ENCODE data around the gene CFAP20. TPM values are rescaled to one million over a fixed set of nuclear protein-coding genes. Genes with fewer than 3 reads are reported as not detected.

The CFAP20 gene
- polyA plus RNA-seq, 1 donor from 2014 or later, result 210 TPM

GRCh38 chr16:58157239-58157638 is 28.1 kb upstream of the CFAP20 start (continued):
- TF ChIP-seq EP300 (conservative IDR thresholded peaks at IDR 0.05; ENCODE audit: poor library complexity, severe bottlenecking) (no peak), POLR2AphosphoS5 (IDR thresholded peaks at IDR 0.05) (no peak)

DNA sequence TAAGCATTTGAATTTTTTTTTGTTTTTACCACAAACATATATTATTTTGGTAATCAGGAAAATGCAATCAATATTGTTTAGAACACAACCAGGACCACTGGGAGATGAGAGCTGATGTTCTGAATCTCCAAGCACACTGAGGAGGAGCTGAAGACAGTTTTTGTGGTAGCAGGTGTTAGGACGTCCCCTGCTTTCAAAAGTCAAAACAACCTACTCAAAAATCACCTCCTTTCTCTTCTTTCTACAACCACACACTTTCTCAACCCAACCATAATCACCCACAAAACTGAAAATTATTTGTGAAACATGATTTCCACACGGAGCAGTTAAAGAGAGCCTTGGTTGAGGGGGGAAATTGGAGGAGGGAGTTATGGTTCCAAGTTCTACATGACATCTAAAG is 26.7 kb upstream of the CFAP20 start:
- no peak overlapping the region for H3K9ac ChIP-seq (ENCODE audit: low read length)
- no peaks in the 10 kb centered on the region for H3K9me3 ChIP-seq (ENCODE audit: low read length)
- H3K79me2 ChIP-seq (replicated peaks; ENCODE audit: insufficient read depth, low read length), result no peaks in the 10 kb centered on the region
- no peaks in the 10 kb centered on the region for H3K9me2 ChIP-seq (ENCODE audit: insufficient read depth, low read length)
- H3K4me3 ChIP-seq (ENCODE audit: low read length), result no peak overlapping the region
- H4K20me1 ChIP-seq (ENCODE audit: insufficient read depth), result no peaks in the 10 kb centered on the region
- no peak overlapping the region for H2AFZ ChIP-seq (ENCODE audit: low read depth, low read length)
- no peaks in the 10 kb centered on the region for H3F3A ChIP-seq (ENCODE audit: insufficient read depth, low read length, poor library complexity, severe bottlenecking)
- H3K27me3 ChIP-seq (ENCODE audit: insufficient read depth, low read depth, low read length), result no peaks in the 10 kb centered on the region
- no peak overlapping the region for H3K27ac ChIP-seq (ENCODE audit: low read length)
- H3K4me2 ChIP-seq (ENCODE audit: low read length), result no peak overlapping the region
- TF ChIP-seq TAF1 (IDR thresholded peaks at IDR 0.05; ENCODE audit: low read depth) (no peak), POLR2AphosphoS5 (IDR thresholded peaks at IDR 0.05) (no peak), SMC3 (conservative IDR thresholded peaks at IDR 0.05; ENCODE audit: poor library complexity) (no peak)
- TF ChIP-seq, protein P1, sequence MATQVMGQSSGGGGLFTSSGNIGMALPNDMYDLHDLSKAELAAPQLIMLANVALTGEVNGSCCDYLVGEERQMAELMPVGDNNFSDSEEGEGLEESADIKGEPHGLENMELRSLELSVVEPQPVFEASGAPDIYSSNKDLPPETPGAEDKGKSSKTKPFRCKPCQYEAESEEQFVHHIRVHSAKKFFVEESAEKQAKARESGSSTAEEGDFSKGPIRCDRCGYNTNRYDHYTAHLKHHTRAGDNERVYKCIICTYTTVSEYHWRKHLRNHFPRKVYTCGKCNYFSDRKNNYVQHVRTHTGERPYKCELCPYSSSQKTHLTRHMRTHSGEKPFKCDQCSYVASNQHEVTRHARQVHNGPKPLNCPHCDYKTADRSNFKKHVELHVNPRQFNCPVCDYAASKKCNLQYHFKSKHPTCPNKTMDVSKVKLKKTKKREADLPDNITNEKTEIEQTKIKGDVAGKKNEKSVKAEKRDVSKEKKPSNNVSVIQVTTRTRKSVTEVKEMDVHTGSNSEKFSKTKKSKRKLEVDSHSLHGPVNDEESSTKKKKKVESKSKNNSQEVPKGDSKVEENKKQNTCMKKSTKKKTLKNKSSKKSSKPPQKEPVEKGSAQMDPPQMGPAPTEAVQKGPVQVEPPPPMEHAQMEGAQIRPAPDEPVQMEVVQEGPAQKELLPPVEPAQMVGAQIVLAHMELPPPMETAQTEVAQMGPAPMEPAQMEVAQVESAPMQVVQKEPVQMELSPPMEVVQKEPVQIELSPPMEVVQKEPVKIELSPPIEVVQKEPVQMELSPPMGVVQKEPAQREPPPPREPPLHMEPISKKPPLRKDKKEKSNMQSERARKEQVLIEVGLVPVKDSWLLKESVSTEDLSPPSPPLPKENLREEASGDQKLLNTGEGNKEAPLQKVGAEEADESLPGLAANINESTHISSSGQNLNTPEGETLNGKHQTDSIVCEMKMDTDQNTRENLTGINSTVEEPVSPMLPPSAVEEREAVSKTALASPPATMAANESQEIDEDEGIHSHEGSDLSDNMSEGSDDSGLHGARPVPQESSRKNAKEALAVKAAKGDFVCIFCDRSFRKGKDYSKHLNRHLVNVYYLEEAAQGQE (IDR thresholded peaks at IDR 0.05; ENCODE audit: borderline replicate concordance), result no peak
- H3K36me3 ChIP-seq (ENCODE audit: insufficient read depth, low read length), result peaks cover under 1% of the 10 kb centered on the region

DNA sequence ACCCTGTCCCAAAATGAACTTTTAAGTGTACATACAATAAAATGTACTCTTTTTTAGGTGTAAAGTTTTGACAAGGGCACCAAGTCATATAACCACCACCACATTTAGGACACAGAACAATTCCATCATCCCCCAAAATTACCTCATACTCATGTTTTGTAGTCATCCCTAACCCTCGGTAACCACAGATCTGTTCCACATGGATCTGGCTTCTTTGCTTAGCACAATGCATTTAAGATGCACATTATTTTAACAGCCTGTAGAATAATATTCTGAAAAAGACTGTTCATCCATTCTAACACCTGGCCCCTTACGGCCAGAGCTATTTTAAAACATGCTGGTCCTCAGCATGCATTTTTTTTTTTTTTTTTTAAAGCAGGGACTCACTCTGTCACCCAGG is 25.2 kb upstream of the CFAP20 start:
- H3K4me2 ChIP-seq (ENCODE audit: low read length), result no peak overlapping the region
- no peaks in the 10 kb centered on the region for H3K9me3 ChIP-seq (ENCODE audit: low read length)
- H3K27ac ChIP-seq (ENCODE audit: low read length), result no peak overlapping the region
- H3F3A ChIP-seq (ENCODE audit: insufficient read depth, low read length, poor library complexity, severe bottlenecking), result no peaks in the 10 kb centered on the region
- TF ChIP-seq, protein P1 (IDR thresholded peaks at IDR 0.05; ENCODE audit: borderline replicate concordance), result no peak
- no peak for TF ChIP-seq EP300 (conservative IDR thresholded peaks at IDR 0.05; ENCODE audit: poor library complexity, severe bottlenecking)
- TF ChIP-seq POLR2AphosphoS5 (IDR thresholded peaks at IDR 0.05), result no peak
- TF ChIP-seq, protein P2, sequence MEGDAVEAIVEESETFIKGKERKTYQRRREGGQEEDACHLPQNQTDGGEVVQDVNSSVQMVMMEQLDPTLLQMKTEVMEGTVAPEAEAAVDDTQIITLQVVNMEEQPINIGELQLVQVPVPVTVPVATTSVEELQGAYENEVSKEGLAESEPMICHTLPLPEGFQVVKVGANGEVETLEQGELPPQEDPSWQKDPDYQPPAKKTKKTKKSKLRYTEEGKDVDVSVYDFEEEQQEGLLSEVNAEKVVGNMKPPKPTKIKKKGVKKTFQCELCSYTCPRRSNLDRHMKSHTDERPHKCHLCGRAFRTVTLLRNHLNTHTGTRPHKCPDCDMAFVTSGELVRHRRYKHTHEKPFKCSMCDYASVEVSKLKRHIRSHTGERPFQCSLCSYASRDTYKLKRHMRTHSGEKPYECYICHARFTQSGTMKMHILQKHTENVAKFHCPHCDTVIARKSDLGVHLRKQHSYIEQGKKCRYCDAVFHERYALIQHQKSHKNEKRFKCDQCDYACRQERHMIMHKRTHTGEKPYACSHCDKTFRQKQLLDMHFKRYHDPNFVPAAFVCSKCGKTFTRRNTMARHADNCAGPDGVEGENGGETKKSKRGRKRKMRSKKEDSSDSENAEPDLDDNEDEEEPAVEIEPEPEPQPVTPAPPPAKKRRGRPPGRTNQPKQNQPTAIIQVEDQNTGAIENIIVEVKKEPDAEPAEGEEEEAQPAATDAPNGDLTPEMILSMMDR (IDR thresholded peaks at IDR 0.05; ENCODE audit: poor library complexity, severe bottlenecking), result no peak
- no peak for TF ChIP-seq TAF1 (IDR thresholded peaks at IDR 0.05; ENCODE audit: low read depth)
- no peak for TF ChIP-seq SMC3 (conservative IDR thresholded peaks at IDR 0.05; ENCODE audit: poor library complexity)
- TF ChIP-seq MXI1 (conservative IDR thresholded peaks at IDR 0.05; ENCODE audit: poor library complexity, severe bottlenecking), result no peak
- TF ChIP-seq RAD21 (conservative IDR thresholded peaks at IDR 0.05), result no peak
- H2AFZ ChIP-seq (ENCODE audit: low read depth, low read length), result no peak overlapping the region
- H3K9me2 ChIP-seq (ENCODE audit: insufficient read depth, low read length), result no peaks in the 10 kb centered on the region
- H4K20me1 ChIP-seq (ENCODE audit: insufficient read depth), result no peaks in the 10 kb centered on the region
- no peak overlapping the region for H3K9ac ChIP-seq (ENCODE audit: low read length)
- no peaks in the 10 kb centered on the region for H3K36me3 ChIP-seq (ENCODE audit: insufficient read depth, low read length)
- no peaks in the 10 kb centered on the region for H3K79me2 ChIP-seq (replicated peaks; ENCODE audit: insufficient read depth, low read length)
- H3K4me3 ChIP-seq (ENCODE audit: low read length), result no peak overlapping the region
- no peaks in the 10 kb centered on the region for H3K27me3 ChIP-seq (ENCODE audit: insufficient read depth, low read depth, low read length)
